DMS79 (cell line): ENCODE data around the gene ATP6V1D.
"Not testable (repeated sequence)": the region's sequence is repeated elsewhere in the genome, so short reads cannot be mapped to it uniquely, and the experiment has no call there.

ENCODE experiments used
- DNase-seq: peaks from one replicate; lab custom pipeline; 2025; lab: John Stamatoyannopoulos, UW

ATP6V1D gene

DNA sequence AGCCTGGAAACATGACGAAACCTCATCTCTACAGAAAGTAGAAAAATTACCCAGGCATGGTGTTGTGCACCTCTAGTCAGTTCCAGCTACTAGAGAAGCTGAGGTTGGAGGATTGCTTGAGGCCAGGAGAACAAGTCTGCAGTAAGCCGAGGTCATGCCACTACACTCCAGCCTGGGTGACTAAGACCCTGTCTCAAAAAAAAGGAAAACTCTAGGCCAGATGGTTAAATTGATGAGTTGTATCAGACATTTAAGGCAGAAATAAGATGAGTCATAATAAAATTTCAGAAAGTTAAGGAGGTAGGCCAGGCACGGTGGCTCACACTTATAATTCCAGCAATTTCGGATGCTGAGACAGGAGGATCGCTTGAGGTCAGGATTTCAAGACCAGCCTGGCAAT lies 11.2 kb upstream of the ATP6V1D start:
- no peak for DNase-seq

- no peak for DNase-seq
Measured at GRCh38 chr14:67365476-67365875, 5.9 kb upstream of the ATP6V1D start.

GRCh38 chr14:67360470-67361206 lies 1.0 kb upstream of the ATP6V1D start:
- no peak for DNase-seq

DNA sequence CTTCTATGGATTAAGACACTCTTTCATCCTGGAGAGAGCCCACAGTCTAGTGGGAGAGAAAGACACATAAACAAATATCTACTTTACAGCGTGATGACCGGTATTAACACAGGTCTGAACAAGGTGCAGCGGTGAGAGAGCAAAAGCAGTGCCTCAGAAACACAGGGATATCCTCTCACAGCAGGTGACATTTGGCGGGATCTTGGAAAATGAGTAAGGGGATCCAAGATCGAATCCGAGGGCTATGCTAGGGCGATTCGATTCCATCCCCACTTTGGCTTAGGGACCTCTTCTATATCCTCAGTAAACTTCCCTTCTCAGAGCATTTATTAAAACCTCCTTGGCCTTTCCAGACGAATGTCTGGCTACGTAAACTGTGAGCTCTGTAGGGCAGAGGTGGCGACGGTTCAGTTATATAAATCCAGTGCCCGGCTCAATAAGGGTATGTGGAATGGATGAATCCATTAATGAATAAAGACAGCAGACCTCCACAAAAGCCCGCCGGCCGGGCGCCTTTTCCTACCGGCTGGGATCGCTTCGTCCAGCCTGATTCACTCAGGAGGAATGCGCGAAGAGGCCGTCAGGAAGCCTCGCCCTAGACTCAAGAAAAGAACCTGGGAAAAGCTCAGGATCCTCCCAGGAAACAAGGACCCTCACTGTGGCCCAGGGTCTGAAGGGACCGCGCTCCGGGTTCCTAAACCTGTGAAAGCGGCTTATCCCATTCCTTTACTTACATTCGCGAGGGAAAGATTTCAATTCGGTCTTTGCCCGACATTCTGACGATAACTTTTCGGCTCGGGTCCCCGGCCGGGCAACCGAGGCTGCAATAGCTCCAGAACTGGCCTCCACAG lies 455 bp downstream of the ATP6V1D start:
- DNase-seq = peak; percentile 37

DNA sequence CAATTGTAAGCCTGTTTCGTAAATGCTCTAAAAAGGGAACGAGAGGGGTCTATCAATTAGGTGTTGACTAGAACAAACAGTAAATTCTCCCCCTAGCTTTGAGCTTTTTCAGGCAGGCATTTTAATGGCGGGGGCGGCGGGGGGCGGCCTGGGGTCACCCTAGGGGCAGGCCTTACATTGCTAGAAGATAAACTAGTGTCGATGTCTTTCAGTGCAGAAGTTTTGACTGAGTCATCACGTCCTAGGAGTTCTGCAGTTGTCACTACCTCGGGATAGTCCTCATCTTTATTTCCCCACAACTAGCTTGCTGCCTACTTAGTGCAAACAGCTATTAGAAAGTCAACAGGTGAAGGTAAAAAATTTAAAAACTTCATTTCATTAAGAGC lies 1.6 kb downstream of the ATP6V1D start:
- DNase-seq = no peak

DNA sequence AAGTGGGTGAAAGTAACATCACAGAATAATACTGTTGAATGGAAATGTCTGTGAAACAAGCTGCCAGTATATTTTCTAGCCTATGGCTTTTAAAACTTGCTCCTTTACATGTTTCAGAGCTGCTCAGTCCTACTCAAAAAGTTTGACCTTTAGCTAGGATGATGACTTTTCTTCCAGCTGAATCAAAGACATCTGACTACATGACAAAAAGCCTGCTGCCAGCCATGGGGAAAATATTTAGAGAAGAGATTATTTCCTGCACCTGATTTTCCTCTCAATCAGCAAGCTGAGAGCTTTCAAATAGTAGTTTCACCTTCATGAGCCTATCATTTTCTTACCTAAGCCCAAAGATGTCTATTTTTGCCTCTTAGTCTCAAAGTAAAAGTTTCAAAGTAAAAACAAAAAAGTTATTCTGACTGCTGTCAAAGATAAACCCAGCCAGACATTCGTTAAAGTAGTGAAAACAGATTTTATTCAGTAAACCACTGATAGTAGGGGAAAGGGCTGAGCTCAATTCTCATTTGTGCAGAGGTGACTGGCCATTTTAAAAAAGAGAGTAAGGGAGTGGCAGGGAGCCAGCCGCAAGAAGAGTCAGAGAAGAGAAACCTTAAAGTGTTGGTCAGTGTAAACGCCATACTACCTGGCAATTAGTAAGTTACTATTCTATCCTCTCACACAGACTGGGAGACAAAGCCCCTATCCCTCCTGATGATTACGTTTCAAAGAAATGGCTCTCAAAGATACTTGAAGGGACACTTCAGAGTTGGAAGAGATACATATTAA lies 2.2 kb downstream of the ATP6V1D start:
- peak; percentile 24 for DNase-seq

- no peak for DNase-seq
Measured at GRCh38 chr14:67352055-67352454, 7.5 kb downstream of the ATP6V1D start.

GRCh38 chr14:67345583-67345982 lies 14.0 kb downstream of the ATP6V1D start:
- DNase-seq = no peak

DNA sequence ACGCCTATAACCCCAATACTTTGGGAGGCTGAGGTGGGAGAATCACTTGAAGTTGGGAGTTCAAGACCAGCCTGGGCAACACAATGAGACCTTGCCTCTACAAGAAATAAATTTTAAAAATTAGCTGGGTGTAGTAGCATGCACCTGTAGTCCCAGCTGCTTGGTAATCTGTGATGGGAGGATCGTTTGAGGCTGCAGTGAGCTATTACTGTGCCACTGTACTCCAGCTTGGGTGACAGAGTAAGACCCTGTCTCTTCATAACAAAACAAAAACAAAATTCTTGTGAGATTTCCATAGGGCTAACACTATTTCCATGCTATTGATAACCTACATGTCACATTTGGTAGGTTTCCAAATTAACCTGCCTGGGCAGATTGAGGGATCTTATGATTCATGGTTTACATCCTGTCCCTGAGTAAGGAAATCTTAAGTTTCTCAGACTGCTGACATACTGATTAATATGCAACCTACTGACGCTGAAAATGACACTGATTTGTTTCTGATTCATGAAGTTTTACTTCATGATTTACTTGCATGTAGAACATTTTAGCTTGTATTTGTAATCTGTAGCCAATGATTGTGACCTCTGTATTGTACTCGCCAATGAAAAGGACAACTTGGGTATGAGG lies 15.9 kb downstream of the ATP6V1D start:
- no peak for DNase-seq

DNA sequence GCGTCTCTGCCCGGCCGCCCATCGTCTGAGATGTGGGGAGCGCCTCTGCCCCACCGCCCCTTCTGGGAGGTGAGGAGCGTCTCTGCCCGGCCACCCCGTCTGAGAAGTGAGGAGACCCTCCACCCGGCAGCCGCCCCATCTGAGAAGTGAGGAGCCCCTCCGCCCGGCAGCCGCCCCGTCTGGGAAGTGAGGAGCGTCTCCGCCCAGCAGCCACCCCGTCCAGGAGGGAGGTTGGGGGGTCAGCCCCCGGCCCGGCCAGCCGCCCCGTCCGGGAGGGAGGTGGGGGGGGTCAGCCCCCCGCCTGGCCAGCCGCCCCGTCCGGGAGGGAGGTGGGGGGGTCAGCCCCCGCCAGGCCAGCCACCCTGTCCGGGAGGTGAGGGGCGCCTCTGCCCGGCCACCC lies 18.4 kb downstream of the ATP6V1D start:
- DNase-seq = not testable (repeated sequence)

DNA sequence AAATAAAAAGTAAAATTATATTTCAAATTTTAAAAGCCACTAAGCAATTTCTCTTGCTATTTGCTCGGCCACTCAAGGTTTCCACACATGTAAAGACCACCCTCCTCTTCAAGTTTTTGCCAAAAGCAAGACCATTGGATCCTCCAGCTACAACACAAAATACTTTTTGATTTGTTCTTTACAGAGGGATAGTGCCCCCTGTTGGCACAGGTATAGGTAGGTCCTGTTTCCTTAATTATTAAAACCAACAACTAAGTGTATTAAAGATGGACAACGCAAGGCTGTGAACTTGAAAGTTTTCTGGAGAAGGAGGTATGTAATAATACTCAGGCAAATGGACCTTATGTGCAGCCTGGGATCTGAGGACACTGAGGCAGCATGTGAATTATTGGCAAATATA lies 23.8 kb downstream of the ATP6V1D start:
- DNase-seq = no peak

GRCh38 chr14:67332468-67332867 lies 27.1 kb downstream of the ATP6V1D start:
- DNase-seq = no peak

- no peak for DNase-seq
Measured at GRCh38 chr14:67331368-67332125, 28.1 kb downstream of the ATP6V1D start.

DNA sequence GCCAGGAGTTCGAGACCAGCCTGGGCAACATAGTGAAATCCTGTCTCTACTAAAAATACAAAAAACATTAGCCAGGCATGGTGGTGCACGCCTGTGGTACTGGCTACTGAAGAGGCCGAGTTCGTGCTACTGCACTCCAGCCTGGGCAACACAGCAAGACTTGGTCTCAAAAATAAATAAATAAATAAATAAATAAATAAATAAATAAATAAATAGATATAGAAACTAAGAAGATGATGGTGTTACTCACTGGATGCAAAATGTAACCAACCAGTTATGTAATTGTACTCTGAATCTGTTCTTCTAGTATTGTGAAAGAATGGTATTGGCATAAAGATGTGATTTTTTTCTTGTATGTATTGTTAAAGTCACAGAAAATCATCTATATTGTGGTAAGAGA lies 29.9 kb downstream of the ATP6V1D start:
- DNase-seq = not testable (repeated sequence)

DNA sequence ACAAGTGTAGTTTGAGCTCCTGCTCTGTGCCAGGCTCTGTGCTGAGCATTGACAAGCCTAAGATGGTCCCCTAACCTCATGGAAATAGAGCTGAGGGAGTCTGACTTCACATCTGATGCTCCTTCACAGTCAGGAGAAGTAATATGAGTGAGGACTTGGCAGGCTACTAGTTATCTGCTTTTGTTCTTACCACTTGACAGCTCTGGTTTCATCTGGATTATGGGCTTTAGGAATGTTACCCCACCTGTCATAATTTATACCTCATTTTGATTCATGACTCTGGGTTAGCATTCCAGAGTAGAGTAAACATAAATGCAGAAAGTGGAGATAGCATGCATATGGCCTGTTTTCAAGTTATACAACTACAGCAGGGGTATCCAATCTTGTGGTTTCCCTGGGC lies 40.5 kb downstream of the ATP6V1D start:
- DNase-seq = no peak

DNA sequence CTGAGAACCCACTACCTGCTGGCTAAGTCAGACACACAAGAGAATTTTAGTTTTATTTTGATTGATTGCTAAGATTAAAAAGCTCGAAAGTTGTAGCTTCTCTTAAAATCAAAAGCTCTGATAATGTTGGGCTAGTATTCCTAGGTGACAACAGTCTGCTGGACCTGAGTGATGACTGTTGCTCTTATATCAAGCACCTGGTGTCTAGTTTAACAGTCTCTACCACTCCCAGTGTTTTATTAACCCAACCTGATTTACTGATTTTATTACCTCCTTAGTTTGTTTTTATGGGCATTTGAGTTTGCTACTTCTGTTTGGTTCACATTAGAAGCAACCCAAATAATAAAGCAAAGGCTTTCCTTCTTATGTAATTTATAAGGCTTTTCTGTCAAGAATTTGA lies 41.8 kb downstream of the ATP6V1D start:
- no peak for DNase-seq

GRCh38 chr14:67313153-67313552 lies 46.5 kb downstream of the ATP6V1D start:
- no peak for DNase-seq

DNA sequence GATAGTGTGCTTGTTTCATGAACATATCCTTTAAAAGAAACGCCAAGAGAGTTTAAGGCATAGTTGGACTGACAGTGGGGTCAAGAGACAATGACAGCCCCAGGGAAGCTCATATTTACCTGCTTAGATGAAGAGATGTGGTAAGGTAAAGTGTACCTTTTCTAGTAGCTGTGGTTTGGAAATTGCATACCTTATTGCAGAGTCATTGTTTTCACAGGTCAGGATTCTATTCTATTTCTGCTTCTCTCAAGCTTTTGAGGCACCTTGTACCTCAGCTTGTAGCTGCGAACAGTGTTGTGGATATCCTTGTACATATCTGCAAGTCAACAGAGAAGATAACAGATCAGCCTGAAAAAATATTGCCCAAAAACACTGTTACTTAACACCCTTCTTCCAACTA lies 47.7 kb downstream of the ATP6V1D start:
- no peak for DNase-seq
